Measurements from ENCODE around the gene CRNN. TPM values are rescaled to one million over a fixed set of nuclear protein-coding genes. Genes with fewer than 3 reads are reported as not detected.
A peak's percentile ranks its signal among the peaks of the same experiment; 100 is the strongest.

Gene CRNN
- polyA plus RNA-seq, 2 donors, result 4,198 to 5,125 TPM

- peak overlapping the region; percentile 78 to 87 for H3K27ac ChIP-seq (ENCODE audit: low read depth in 2 of 2, low read length in 1 of 2)
- no peaks in the 10 kb centered on the region for H3K27me3 ChIP-seq (ENCODE audit: control insufficient read depth in 1 of 2, insufficient read depth in 2 of 2, low read length in 2 of 2)
- H3K9me3 ChIP-seq (ENCODE audit: control insufficient read depth in 2 of 2, insufficient read depth in 1 of 2, low read depth in 1 of 2, low read length in 1 of 2), result no peaks in the 10 kb centered on the region
- 85% methylated on average over 2 of the region's 2 CpGs for WGBS, 2 donors
- H3K36me3 ChIP-seq (ENCODE audit: control insufficient read depth in 2 of 2, insufficient read depth in 2 of 2, low read length in 1 of 2), result no peaks in the 10 kb centered on the region
- H3K4me1 ChIP-seq (ENCODE audit: control insufficient read depth in 2 of 2, insufficient read depth in 2 of 2, low read length in 1 of 2), result peaks cover 0 to 5% of the 10 kb centered on the region in 2 donors
- H3K4me3 ChIP-seq (ENCODE audit: low read depth in 1 of 2, low read length in 2 of 2), result no peak overlapping the region
Measured at GRCh38 chr1:152449661-152450060, 35.6 kb upstream of the CRNN start.

- H3K27me3 ChIP-seq (ENCODE audit: control insufficient read depth in 1 of 2, insufficient read depth in 2 of 2, low read length in 2 of 2), result no peaks in the 10 kb centered on the region
- no peaks in the 10 kb centered on the region for H3K36me3 ChIP-seq (ENCODE audit: control insufficient read depth in 2 of 2, insufficient read depth in 2 of 2, low read length in 1 of 2)
- peaks cover 0 to 7% of the 10 kb centered on the region in 2 donors for H3K4me1 ChIP-seq (ENCODE audit: control insufficient read depth in 2 of 2, insufficient read depth in 2 of 2, low read length in 1 of 2)
- H3K9me3 ChIP-seq (ENCODE audit: control insufficient read depth in 2 of 2, insufficient read depth in 1 of 2, low read depth in 1 of 2, low read length in 1 of 2), result no peaks in the 10 kb centered on the region
- 65 to 72% methylated on average over 5 of the region's 5 CpGs for WGBS, 2 donors
- peak overlapping the region; percentile 88 to 96 for H3K27ac ChIP-seq (ENCODE audit: low read depth in 2 of 2, low read length in 1 of 2)
- H3K4me3 ChIP-seq (ENCODE audit: low read depth in 1 of 2, low read length in 2 of 2), result no peak overlapping the region
Measured at GRCh38 chr1:152448496-152448895, 34.4 kb upstream of the CRNN start.

GRCh38 chr1:152448095-152448494 is 34.0 kb upstream of the CRNN start:
- Histone ChIP-seq H3K9me3 (ENCODE audit: control insufficient read depth in 2 of 2, insufficient read depth in 1 of 2, low read depth in 1 of 2, low read length in 1 of 2) (no peaks in the 10 kb centered on the region), H3K4me3 (ENCODE audit: low read depth in 1 of 2, low read length in 2 of 2) (no peak overlapping the region), H3K4me1 (ENCODE audit: control insufficient read depth in 2 of 2, insufficient read depth in 2 of 2, low read length in 1 of 2) (peaks cover 2 to 9% of the 10 kb centered on the region in 2 donors), H3K27me3 (ENCODE audit: control insufficient read depth in 1 of 2, insufficient read depth in 2 of 2, low read length in 2 of 2) (no peaks in the 10 kb centered on the region), H3K27ac (ENCODE audit: low read depth in 2 of 2, low read length in 1 of 2) (peak overlapping the region; percentile 88 to 96), H3K36me3 (ENCODE audit: control insufficient read depth in 2 of 2, insufficient read depth in 2 of 2, low read length in 1 of 2) (no peaks in the 10 kb centered on the region)
- WGBS, 2 donors, result 31 to 37% methylated on average over 2 of the region's 2 CpGs

- Histone ChIP-seq H3K4me3 (ENCODE audit: low read depth in 1 of 2, low read length in 2 of 2) (no peak overlapping the region), H3K27me3 (ENCODE audit: control insufficient read depth in 1 of 2, insufficient read depth in 2 of 2, low read length in 2 of 2) (no peaks in the 10 kb centered on the region), H3K27ac (ENCODE audit: low read depth in 2 of 2, low read length in 1 of 2) (peak overlapping the region; percentile 88 to 96), H3K36me3 (ENCODE audit: control insufficient read depth in 2 of 2, insufficient read depth in 2 of 2, low read length in 1 of 2) (no peaks in the 10 kb centered on the region), H3K9me3 (ENCODE audit: control insufficient read depth in 2 of 2, insufficient read depth in 1 of 2, low read depth in 1 of 2, low read length in 1 of 2) (no peaks in the 10 kb centered on the region), H3K4me1 (ENCODE audit: control insufficient read depth in 2 of 2, insufficient read depth in 2 of 2, low read length in 1 of 2) (peaks cover 2 to 9% of the 10 kb centered on the region in 2 donors)
- WGBS, 2 donors, result 33 to 43% methylated on average over 4 of the region's 4 CpGs
Measured at GRCh38 chr1:152447484-152447883, 33.4 kb upstream of the CRNN start.

GRCh38 chr1:152444045-152444444 is 30.0 kb upstream of the CRNN start:
- 52 to 55% methylated on average over 4 of the region's 4 CpGs for WGBS, 2 donors
- Histone ChIP-seq H3K36me3 (ENCODE audit: control insufficient read depth in 2 of 2, insufficient read depth in 2 of 2, low read length in 1 of 2) (no peaks in the 10 kb centered on the region), H3K9me3 (ENCODE audit: control insufficient read depth in 2 of 2, insufficient read depth in 1 of 2, low read depth in 1 of 2, low read length in 1 of 2) (no peaks in the 10 kb centered on the region), H3K4me1 (ENCODE audit: control insufficient read depth in 2 of 2, insufficient read depth in 2 of 2, low read length in 1 of 2) (peaks cover 5 to 12% of the 10 kb centered on the region in 2 donors), H3K4me3 (ENCODE audit: low read depth in 1 of 2, low read length in 2 of 2) (no peak overlapping the region), H3K27ac (ENCODE audit: low read depth in 2 of 2, low read length in 1 of 2) (peak overlapping the region in 1 of 2 donors; percentile 87), H3K27me3 (ENCODE audit: control insufficient read depth in 1 of 2, insufficient read depth in 2 of 2, low read length in 2 of 2) (no peaks in the 10 kb centered on the region)

- WGBS, 2 donors, result 15 to 25% methylated on average over 3 of the region's 3 CpGs
- Histone ChIP-seq H3K27me3 (ENCODE audit: control insufficient read depth in 1 of 2, insufficient read depth in 2 of 2, low read length in 2 of 2) (no peaks in the 10 kb centered on the region), H3K36me3 (ENCODE audit: control insufficient read depth in 2 of 2, insufficient read depth in 2 of 2, low read length in 1 of 2) (no peaks in the 10 kb centered on the region), H3K4me3 (ENCODE audit: low read depth in 1 of 2, low read length in 2 of 2) (no peak overlapping the region), H3K4me1 (ENCODE audit: control insufficient read depth in 2 of 2, insufficient read depth in 2 of 2, low read length in 1 of 2) (peaks cover 7 to 12% of the 10 kb centered on the region in 2 donors), H3K9me3 (ENCODE audit: control insufficient read depth in 2 of 2, insufficient read depth in 1 of 2, low read depth in 1 of 2, low read length in 1 of 2) (no peaks in the 10 kb centered on the region), H3K27ac (ENCODE audit: low read depth in 2 of 2, low read length in 1 of 2) (peak overlapping the region; percentile 87 to 95)
Measured at GRCh38 chr1:152442765-152443164, 28.7 kb upstream of the CRNN start.

GRCh38 chr1:152442301-152442700 is 28.2 kb upstream of the CRNN start:
- no peaks in the 10 kb centered on the region for H3K9me3 ChIP-seq (ENCODE audit: control insufficient read depth in 2 of 2, insufficient read depth in 1 of 2, low read depth in 1 of 2, low read length in 1 of 2)
- peaks cover 7 to 11% of the 10 kb centered on the region in 2 donors for H3K4me1 ChIP-seq (ENCODE audit: control insufficient read depth in 2 of 2, insufficient read depth in 2 of 2, low read length in 1 of 2)
- H3K4me3 ChIP-seq (ENCODE audit: low read depth in 1 of 2, low read length in 2 of 2), result no peak overlapping the region
- peak overlapping the region; percentile 87 to 95 for H3K27ac ChIP-seq (ENCODE audit: low read depth in 2 of 2, low read length in 1 of 2)
- no peaks in the 10 kb centered on the region for H3K36me3 ChIP-seq (ENCODE audit: control insufficient read depth in 2 of 2, insufficient read depth in 2 of 2, low read length in 1 of 2)
- H3K27me3 ChIP-seq (ENCODE audit: control insufficient read depth in 1 of 2, insufficient read depth in 2 of 2, low read length in 2 of 2), result no peaks in the 10 kb centered on the region
- 33 to 53% methylated on average over 8 of the region's 8 CpGs for WGBS, 2 donors

GRCh38 chr1:152441756-152442155 is 27.7 kb upstream of the CRNN start:
- H3K4me3 ChIP-seq (ENCODE audit: low read depth in 1 of 2, low read length in 2 of 2), result no peak overlapping the region
- 71 to 76% methylated on average over 2 of the region's 2 CpGs for WGBS, 2 donors
- H3K9me3 ChIP-seq (ENCODE audit: control insufficient read depth in 2 of 2, insufficient read depth in 1 of 2, low read depth in 1 of 2, low read length in 1 of 2), result no peaks in the 10 kb centered on the region
- peak overlapping the region; percentile 87 to 95 for H3K27ac ChIP-seq (ENCODE audit: low read depth in 2 of 2, low read length in 1 of 2)
- peaks cover 7 to 10% of the 10 kb centered on the region in 2 donors for H3K4me1 ChIP-seq (ENCODE audit: control insufficient read depth in 2 of 2, insufficient read depth in 2 of 2, low read length in 1 of 2)
- H3K36me3 ChIP-seq (ENCODE audit: control insufficient read depth in 2 of 2, insufficient read depth in 2 of 2, low read length in 1 of 2), result no peaks in the 10 kb centered on the region
- H3K27me3 ChIP-seq (ENCODE audit: control insufficient read depth in 1 of 2, insufficient read depth in 2 of 2, low read length in 2 of 2), result no peaks in the 10 kb centered on the region

GRCh38 chr1:152440635-152441471 is 26.8 kb upstream of the CRNN start:
- H3K4me1 ChIP-seq (ENCODE audit: control insufficient read depth in 2 of 2, insufficient read depth in 2 of 2, low read length in 1 of 2), result peaks cover 7 to 10% of the 10 kb centered on the region in 2 donors
- no peaks in the 10 kb centered on the region for H3K36me3 ChIP-seq (ENCODE audit: control insufficient read depth in 2 of 2, insufficient read depth in 2 of 2, low read length in 1 of 2)
- no peaks in the 10 kb centered on the region for H3K9me3 ChIP-seq (ENCODE audit: control insufficient read depth in 2 of 2, insufficient read depth in 1 of 2, low read depth in 1 of 2, low read length in 1 of 2)
- no peak overlapping the region for H3K4me3 ChIP-seq (ENCODE audit: low read depth in 1 of 2, low read length in 2 of 2)
- H3K27ac ChIP-seq (ENCODE audit: low read depth in 2 of 2, low read length in 1 of 2), result peak overlapping the region; percentile 87 to 95
- 30% methylated on average over 17 of the region's 17 CpGs for WGBS, 2 donors
- no peaks in the 10 kb centered on the region for H3K27me3 ChIP-seq (ENCODE audit: control insufficient read depth in 1 of 2, insufficient read depth in 2 of 2, low read length in 2 of 2)

All from esophagus (tissue), 2 donors.